ENCODE results near the gene PPP3R1. TPM values are rescaled to one million over a fixed set of nuclear protein-coding genes. Genes with fewer than 3 reads are reported as not detected.

Gene PPP3R1
- total RNA-seq, 1 experiment from 2014 or later, result 74.2 TPM

GRCh38 chr2:68187329-68187728 lies 65.0 kb downstream of the PPP3R1 start:
- Mint-ChIP-seq H3K4me1 (peaks cover 6 to 9% of the 10 kb centered on the region in 2 experiments; a peak in 3 of 4 replicates), H3K4me3 (no peak overlapping the region), H3K36me3 (ENCODE audit: insufficient read depth in 1 of 3, low read depth in 3 of 3) (peaks cover 4 to 24% (median 18%) of the 10 kb centered on the region in 3 experiments; a peak in 6 of 7 replicates), H3K9me3 (no peaks in the 10 kb centered on the region), H3K27me3 (ENCODE audit: low read depth) (no peaks in the 10 kb centered on the region), H3K27ac (peak overlapping the region in 1 of 3 experiments; percentile 87; a peak in 2 of 7 replicates)
- no peak overlapping the region for H2BK12ac ChIP-seq (ENCODE audit: insufficient read length, low read depth, low read length)
- no peak overlapping the region for H2BK15ac ChIP-seq (ENCODE audit: low read depth, low read length)
- no peak overlapping the region for H3K9ac ChIP-seq (ENCODE audit: extremely low read depth, insufficient read length, low read length)
- no peak overlapping the region for H3K18ac ChIP-seq (ENCODE audit: insufficient read length, low read depth, low read length)
- H2AK5ac ChIP-seq (ENCODE audit: insufficient read length, low read length), result no peak overlapping the region
- no peak overlapping the region for H4K8ac ChIP-seq (replicated peaks; ENCODE audit: insufficient read length, low read depth, low read length)
- no peak for DNase-seq
- H3K23me2 ChIP-seq (ENCODE audit: insufficient read length, low read depth, low read length, poor library complexity, severe bottlenecking), result no peaks in the 10 kb centered on the region
- H2AFZ ChIP-seq (ENCODE audit: low read length), result no peak overlapping the region
- H4K20me1 ChIP-seq (ENCODE audit: control insufficient read depth, insufficient read depth, insufficient read length), result no peaks in the 10 kb centered on the region
- peaks cover 3% of the 10 kb centered on the region for H3K79me1 ChIP-seq (ENCODE audit: insufficient read depth, low read depth, low read length, poor library complexity, severe bottlenecking)
- H4K5ac ChIP-seq (ENCODE audit: insufficient read length, low read depth, low read length), result no peak overlapping the region
- no peak overlapping the region for H2BK5ac ChIP-seq (ENCODE audit: insufficient read length, low read length)
- H3K56ac ChIP-seq (ENCODE audit: insufficient read length, low read depth, low read length), result no peak overlapping the region
- no CpG with 5 or more reads among the region's 1 CpG for WGBS (ENCODE audit: extremely low coverage, insufficient read length, low lambda C conversion rate)
- H4K91ac ChIP-seq (ENCODE audit: insufficient read length, low read depth, low read length), result no peak overlapping the region
- H3K23ac ChIP-seq (ENCODE audit: insufficient read length, low read depth, low read length), result no peak overlapping the region
- H3T11ph ChIP-seq (ENCODE audit: low read length), result no peak overlapping the region
- H3K4me2 ChIP-seq (ENCODE audit: insufficient read depth, insufficient read length, low read length), result no peak overlapping the region
- H2BK120ac ChIP-seq (ENCODE audit: low read depth, low read length, poor library complexity, severe bottlenecking), result no peak overlapping the region
- no peak overlapping the region for H3K14ac ChIP-seq (ENCODE audit: insufficient read depth, low read length)
- no peaks in the 10 kb centered on the region for H3K9me3 ChIP-seq (ENCODE audit: control insufficient read depth, low read depth, low read length)
- H3K4me1 ChIP-seq (ENCODE audit: insufficient read depth, low read length), result no peaks in the 10 kb centered on the region
- TF ChIP-seq CTCF (conservative IDR thresholded peaks at IDR 0.05), result no peak
- H2BK20ac ChIP-seq (ENCODE audit: low read depth, low read length, poor library complexity, severe bottlenecking), result no peak overlapping the region
- peaks cover 5% of the 10 kb centered on the region; the same call in 1 of the 2 replicates for H3K79me2 ChIP-seq (ENCODE audit: insufficient read depth, low read length)
- no peak overlapping the region for H3K4ac ChIP-seq (ENCODE audit: low read depth, low read length)
- no peaks in the 10 kb centered on the region for H3K27me3 ChIP-seq (ENCODE audit: insufficient read depth, low read length)
- no peak overlapping the region for H3K27ac ChIP-seq (ENCODE audit: insufficient read length, low read depth, low read length)

Measured in H9 (cell line).